Measurements from ENCODE around the gene RIMS4.

DNA sequence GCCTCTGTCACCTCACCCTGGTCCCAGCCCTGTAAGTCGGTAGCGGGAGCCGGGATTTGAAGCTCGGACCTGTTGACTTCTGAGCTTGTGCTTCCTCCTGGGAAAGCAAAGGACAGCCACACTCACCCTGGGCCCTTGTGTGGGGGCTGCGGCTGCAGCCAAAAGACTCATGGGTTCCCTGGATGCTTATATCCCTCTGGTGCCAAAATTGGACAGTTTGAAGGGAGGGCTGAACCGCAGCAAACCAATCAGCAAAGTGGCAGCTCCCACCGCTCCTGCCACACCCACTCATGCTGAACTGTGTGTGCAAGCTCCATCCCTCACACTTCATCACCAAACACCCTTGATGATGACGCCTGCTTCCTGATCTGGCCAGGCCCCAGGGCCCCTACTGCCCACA lies 99.1 kb downstream of the RIMS4 start:
- TF ChIP-seq EZH2 (IDR thresholded peaks at IDR 0.05; ENCODE audit: low read depth, low read length, severe bottlenecking): no peak
- TF ChIP-seq, protein P1, sequence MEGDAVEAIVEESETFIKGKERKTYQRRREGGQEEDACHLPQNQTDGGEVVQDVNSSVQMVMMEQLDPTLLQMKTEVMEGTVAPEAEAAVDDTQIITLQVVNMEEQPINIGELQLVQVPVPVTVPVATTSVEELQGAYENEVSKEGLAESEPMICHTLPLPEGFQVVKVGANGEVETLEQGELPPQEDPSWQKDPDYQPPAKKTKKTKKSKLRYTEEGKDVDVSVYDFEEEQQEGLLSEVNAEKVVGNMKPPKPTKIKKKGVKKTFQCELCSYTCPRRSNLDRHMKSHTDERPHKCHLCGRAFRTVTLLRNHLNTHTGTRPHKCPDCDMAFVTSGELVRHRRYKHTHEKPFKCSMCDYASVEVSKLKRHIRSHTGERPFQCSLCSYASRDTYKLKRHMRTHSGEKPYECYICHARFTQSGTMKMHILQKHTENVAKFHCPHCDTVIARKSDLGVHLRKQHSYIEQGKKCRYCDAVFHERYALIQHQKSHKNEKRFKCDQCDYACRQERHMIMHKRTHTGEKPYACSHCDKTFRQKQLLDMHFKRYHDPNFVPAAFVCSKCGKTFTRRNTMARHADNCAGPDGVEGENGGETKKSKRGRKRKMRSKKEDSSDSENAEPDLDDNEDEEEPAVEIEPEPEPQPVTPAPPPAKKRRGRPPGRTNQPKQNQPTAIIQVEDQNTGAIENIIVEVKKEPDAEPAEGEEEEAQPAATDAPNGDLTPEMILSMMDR (IDR thresholded peaks at IDR 0.05; ENCODE audit: control extremely low read depth in 1 of 3, insufficient read depth in 1 of 3, low read depth in 1 of 3, low read length in 3 of 3): no peak
- no peak for TF ChIP-seq POLR2A (IDR thresholded peaks at IDR 0.05; ENCODE audit: control extremely low read depth in 1 of 2, low read depth in 2 of 2, low read length in 2 of 2)
- TF ChIP-seq, protein P2, sequence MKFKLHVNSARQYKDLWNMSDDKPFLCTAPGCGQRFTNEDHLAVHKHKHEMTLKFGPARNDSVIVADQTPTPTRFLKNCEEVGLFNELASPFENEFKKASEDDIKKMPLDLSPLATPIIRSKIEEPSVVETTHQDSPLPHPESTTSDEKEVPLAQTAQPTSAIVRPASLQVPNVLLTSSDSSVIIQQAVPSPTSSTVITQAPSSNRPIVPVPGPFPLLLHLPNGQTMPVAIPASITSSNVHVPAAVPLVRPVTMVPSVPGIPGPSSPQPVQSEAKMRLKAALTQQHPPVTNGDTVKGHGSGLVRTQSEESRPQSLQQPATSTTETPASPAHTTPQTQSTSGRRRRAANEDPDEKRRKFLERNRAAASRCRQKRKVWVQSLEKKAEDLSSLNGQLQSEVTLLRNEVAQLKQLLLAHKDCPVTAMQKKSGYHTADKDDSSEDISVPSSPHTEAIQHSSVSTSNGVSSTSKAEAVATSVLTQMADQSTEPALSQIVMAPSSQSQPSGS (IDR thresholded peaks at IDR 0.05; ENCODE audit: low read length): no peak
- no peak for TF ChIP-seq JUN (IDR thresholded peaks at IDR 0.05; ENCODE audit: low read depth, low read length)
- no peak for TF ChIP-seq HDAC2 (IDR thresholded peaks at IDR 0.05; ENCODE audit: borderline replicate concordance in 1 of 2, low read depth in 2 of 2, low read length in 2 of 2)
- TF ChIP-seq, protein P3, sequence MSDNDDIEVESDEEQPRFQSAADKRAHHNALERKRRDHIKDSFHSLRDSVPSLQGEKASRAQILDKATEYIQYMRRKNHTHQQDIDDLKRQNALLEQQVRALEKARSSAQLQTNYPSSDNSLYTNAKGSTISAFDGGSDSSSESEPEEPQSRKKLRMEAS (IDR thresholded peaks at IDR 0.05): no peak
- TF ChIP-seq, protein P4, sequence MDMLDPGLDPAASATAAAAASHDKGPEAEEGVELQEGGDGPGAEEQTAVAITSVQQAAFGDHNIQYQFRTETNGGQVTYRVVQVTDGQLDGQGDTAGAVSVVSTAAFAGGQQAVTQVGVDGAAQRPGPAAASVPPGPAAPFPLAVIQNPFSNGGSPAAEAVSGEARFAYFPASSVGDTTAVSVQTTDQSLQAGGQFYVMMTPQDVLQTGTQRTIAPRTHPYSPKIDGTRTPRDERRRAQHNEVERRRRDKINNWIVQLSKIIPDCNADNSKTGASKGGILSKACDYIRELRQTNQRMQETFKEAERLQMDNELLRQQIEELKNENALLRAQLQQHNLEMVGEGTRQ (IDR thresholded peaks at IDR 0.05; ENCODE audit: low read length): no peak
- TF ChIP-seq GTF2F1 (IDR thresholded peaks at IDR 0.05; ENCODE audit: borderline replicate concordance, low read depth, low read length): no peak
- no peak for TF ChIP-seq RXRA (IDR thresholded peaks at IDR 0.05; ENCODE audit: insufficient read depth, low read depth, low read length)
- TF ChIP-seq ZNF274 (IDR thresholded peaks at IDR 0.05; ENCODE audit: borderline replicate concordance, extremely low read depth, low read length): no peak

Measured in H1 (cell line).